Epithelial cell of proximal tubule (primary cell): Measurements from ENCODE around the gene DCPS. TPM values are rescaled to one million over a fixed set of nuclear protein-coding genes. Genes with fewer than 3 reads are reported as not detected.

ENCODE experiments used
- DNase-seq: peaks from one replicate; pipeline ENCODE4 v3.0.0-alpha.2; 2011; ENCODE audit warnings: low read depth
- H3K4me3 ChIP-seq: 2 replicates; pipeline ENCODE4 v1.5.1; 2011; ENCODE audit warnings: low read depth, mild to moderate bottlenecking, low read length
- CTCF ChIP-seq: conservative IDR thresholded peaks from 2 replicates; pipeline ENCODE4 v1.5.1; 2012; ENCODE audit warnings: low read depth, mild to moderate bottlenecking, low read length
- total RNA-seq: library from RNA; depleted of rRNA; stranded (reverse); fragments of >200 nt; gene quantifications from 2 replicates; pipeline ENCODE4 v1.2.3, GENCODE V29; 2015

Gene DCPS
- total RNA-seq, 1 donor from 2014 or later = 17.2 TPM

GRCh38 chr11:126355324-126355925, 51.6 kb downstream of the DCPS start, which contains the start of gene ST3GAL4:
ST3GAL4 (plus strand) TSS chr11:126355686; CDS start chr11:126406156, 50,470 bp downstream.
- DNase-seq = no peak
- peak within 1 kb of the TSS; percentile 66 for H3K4me3 ChIP-seq
- no peak for TF ChIP-seq CTCF

GRCh38 chr11:126355926-126356897, 52.4 kb downstream of the DCPS start:
- no peak for TF ChIP-seq CTCF
- no peak for DNase-seq
- peak overlapping the region; percentile 66 for H3K4me3 ChIP-seq

- DNase-seq = no peak
- H3K4me3 ChIP-seq = peak overlapping the region; percentile 66
- TF ChIP-seq CTCF = no peak
Observed at GRCh38 chr11:126357055-126357962, 53.4 kb downstream of the DCPS start.

- TF ChIP-seq CTCF = no peak
- DNase-seq = no peak
Observed at GRCh38 chr11:126357969-126358762, 54.3 kb downstream of the DCPS start.

GRCh38 chr11:126358763-126359160, 54.9 kb downstream of the DCPS start:
- TF ChIP-seq CTCF = no peak
- H3K4me3 ChIP-seq = no peak overlapping the region
- DNase-seq = no peak

More at GRCh38 chr11:126357969-126358762, 54.3 kb downstream of the DCPS start:
- no peak overlapping the region for H3K4me3 ChIP-seq
